ENCODE results near the gene CDH4. TPM values are rescaled to one million over a fixed set of nuclear protein-coding genes. Genes with fewer than 3 reads are reported as not detected.

CDH4 gene
- total and polyA plus RNA-seq, 9 of the 15 experiments (the other 6 are each of a cell fraction or from before 2014, with no cell fraction given): 0.04 TPM; not detected in 8

GRCh38 chr20:61807471-61808160, 555.6 kb downstream of the CDH4 start:
- no peak overlapping the region for H3K4me3 ChIP-seq
- no peak overlapping the region for H3K9ac ChIP-seq (ENCODE audit: insufficient read depth in 1 of 2, low read depth in 2 of 2, low read length in 2 of 2)
- H4K20me1 ChIP-seq (replicated peaks; ENCODE audit: control insufficient read depth, insufficient read depth, low read length): peaks cover 6% of the 10 kb centered on the region; the same call in 1 of the 2 replicates
- CTCF ChIA-PET (ENCODE audit: low intra/inter-chr PET ratio): no interaction called here
- no peak overlapping the region for H3K27ac ChIP-seq (ENCODE audit: extremely low read depth, low read depth, low read length)
- H3K9me3 ChIP-seq (replicated peaks; ENCODE audit: control insufficient read depth, insufficient read depth, low read depth, low read length): no peaks in the 10 kb centered on the region
- no TSS peak for BruUV-seq (replicated peaks)
- no peaks in the 10 kb centered on the region for H3K79me2 ChIP-seq (ENCODE audit: control insufficient read depth, insufficient read depth, low read length)
- no peak overlapping the region for H2AFZ ChIP-seq (ENCODE audit: low read depth, low read length)
- H3K27me3 ChIP-seq (ENCODE audit: control insufficient read depth in 2 of 2, insufficient read depth in 2 of 2, low read length in 2 of 2): peaks cover 57 to 91% of the 10 kb centered on the region in 2 experiments
- H3K4me1 ChIP-seq (replicated peaks in 1 of 2; ENCODE audit: control insufficient read depth in 2 of 2, insufficient read depth in 2 of 2, low read length in 2 of 2): peaks cover 0 to 8% of the 10 kb centered on the region in 2 experiments; a peak in 2 of 5 replicates
- in situ Hi-C loops (cut with MboI) (no loop called here), intact Hi-C loops (cut with micrococcal nuclease) (no loop called here)
- WGBS (ENCODE audit: insufficient coverage, low coverage, missing lambda C conversion rate): 1% methylated on average over 22 of the region's 22 CpGs
- H3K9me1 ChIP-seq (ENCODE audit: control insufficient read depth, insufficient read depth, low read length): no peaks in the 10 kb centered on the region
- H3K4me2 ChIP-seq (ENCODE audit: insufficient read depth, low read length): no peak overlapping the region
- ATAC-seq (no peak; the same call in 2 of the 3 replicates), DNase-seq (ENCODE audit: extremely low read depth in 1 of 4, low spot score in 3 of 4) (no peak), FAIRE-seq (no peak)
- no peaks in the 10 kb centered on the region for H3K36me3 ChIP-seq (ENCODE audit: control insufficient read depth, insufficient read depth, low read length)
- POLR2A ChIA-PET: interaction anchor here (0.5 to 0.9 kb wide), 3 partner anchors 11 to 110 kb away, joined by 3 read pairs; no protein-coding TSS in a partner anchor
- TF ChIP-seq TFE3 (CRISPR knock-in tag; IDR thresholded peaks at IDR 0.05) (no peak), MBD1 (CRISPR knock-in tag; IDR thresholded peaks at IDR 0.05) (no peak), CHD4 (IDR thresholded peaks at IDR 0.05; ENCODE audit: insufficient read depth, insufficient replicate concordance, low read depth, low read length, poor library complexity, severe bottlenecking) (no peak), SLC30A9 (CRISPR knock-in tag; IDR thresholded peaks at IDR 0.05) (no peak), ZNF354B (CRISPR knock-in tag; IDR thresholded peaks at IDR 0.05) (no peak), RBM14 (IDR thresholded peaks at IDR 0.05; ENCODE audit: borderline replicate concordance, insufficient read depth, low read depth, low read length) (no peak), ZFP91 (CRISPR knock-in tag; IDR thresholded peaks at IDR 0.05) (no peak), JUND (IDR thresholded peaks at IDR 0.05; ENCODE audit: borderline replicate concordance, low read depth, low read length) (no peak), JUND (tag; IDR thresholded peaks at IDR 0.05; ENCODE audit: borderline replicate concordance, low read depth, low read length) (no peak), ETV1 (tag; conservative IDR thresholded peaks at IDR 0.05; ENCODE audit: low read depth) (no peak), HDAC1 (IDR thresholded peaks at IDR 0.05) (no peak), NR2C2 (CRISPR knock-in tag; IDR thresholded peaks at IDR 0.05) (no peak), NR2C2 (tag; IDR thresholded peaks at IDR 0.05) (no peak), CEBPB (tag; IDR thresholded peaks at IDR 0.05) (no peak), KLF6 (CRISPR knock-in tag; IDR thresholded peaks at IDR 0.05; ENCODE audit: borderline replicate concordance) (no peak), CCAR2 (IDR thresholded peaks at IDR 0.05; ENCODE audit: low read depth, low read length) (no peak), CTBP1 (IDR thresholded peaks at IDR 0.05; ENCODE audit: borderline replicate concordance) (no peak)
